Tibial nerve (tissue), 4 donors: ENCODE measurements around the gene RGS1. TPM values are rescaled to one million over a fixed set of nuclear protein-coding genes. Genes with fewer than 3 reads are reported as not detected.

Experiments used
- DNase-seq, 2 donors: peaks; one replicate each; pipeline ENCODE4 v3.0.0-alpha.2; 2019; ENCODE audit warnings: low spot score in 2 of 2
- H3K27ac ChIP-seq, 4 donors: fragments of 200-600 bp; sonication (generic) in 3 of 4; one replicate each; pipeline ENCODE4 v1.5.1; 2017 to 2019; ENCODE audit warnings: mild to moderate bottlenecking in 1 of 4
- H3K27me3 ChIP-seq, 2 donors: fragments of 200-600 bp; sonication (generic) in 1 of 2; one replicate each; pipeline versions ENCODE4 v1.5.1 to v1.6.0; 2017 to 2019
- H3K36me3 ChIP-seq, 3 donors: fragments of 200-600 bp; sonication (generic); one replicate each; pipeline ENCODE4 v1.5.1; 2018 to 2019
- H3K4me1 ChIP-seq, 4 donors: fragments of 200-600 bp; sonication (generic) in 3 of 4; one replicate each; pipeline ENCODE4 v1.5.1; 2017 to 2019
- H3K4me3 ChIP-seq, 4 donors: fragments of 200-600 bp; sonication (generic) in 3 of 4; one replicate each; pipeline ENCODE4 v1.5.1; 2017 to 2019; ENCODE audit warnings: mild to moderate bottlenecking in 1 of 4, moderate library complexity in 1 of 4
- H3K9me3 ChIP-seq, 4 donors: fragments of 200-600 bp; sonication (generic) in 3 of 4; one replicate each; pipeline ENCODE4 v1.5.1; 2017 to 2019
- CTCF ChIP-seq, 5 experiments: fragments of 200-600 bp in 3 of 5; fragments of 450-650 bp in 2 of 5; sonication (generic) in 3 of 5; IDR thresholded peaks; one replicate each; pipeline ENCODE4 v1.5.1; 2016 to 2019; ENCODE audit warnings: antibody characterized with exemption in 5 of 5, mild to moderate bottlenecking in 3 of 5, moderate library complexity in 2 of 5
- EP300 ChIP-seq, 2 donors: sonication (generic); formaldehyde crosslinking; IDR thresholded peaks; one replicate each; pipeline ENCODE4 v1.6.1; 2017; ENCODE audit warnings: antibody characterized with exemption in 2 of 2, mild to moderate bottlenecking in 1 of 2
- POLR2A ChIP-seq, 2 donors: fragments of 450-650 bp; IDR thresholded peaks; one replicate each; pipeline ENCODE4 v1.6.1; 2017; ENCODE audit warnings: antibody characterized with exemption in 2 of 2, mild to moderate bottlenecking in 2 of 2, moderate library complexity in 2 of 2
- WGBS, 2 donors: methylation state at CpG; one replicate each; pipeline ENCODE4 v1.1.5; 2018; 5-methylcytosine and 5-hydroxymethylcytosine counted together
- total RNA-seq, 4 donors: library from RNA; depleted of rRNA; stranded (reverse); fragments of >200 nt; gene quantifications; one replicate each; pipeline ENCODE4 v1.1.0, GENCODE V29; 2016

The RGS1 gene
- total RNA-seq, 4 donors from 2014 or later = 142 to 489 (median 195) TPM

DNA sequence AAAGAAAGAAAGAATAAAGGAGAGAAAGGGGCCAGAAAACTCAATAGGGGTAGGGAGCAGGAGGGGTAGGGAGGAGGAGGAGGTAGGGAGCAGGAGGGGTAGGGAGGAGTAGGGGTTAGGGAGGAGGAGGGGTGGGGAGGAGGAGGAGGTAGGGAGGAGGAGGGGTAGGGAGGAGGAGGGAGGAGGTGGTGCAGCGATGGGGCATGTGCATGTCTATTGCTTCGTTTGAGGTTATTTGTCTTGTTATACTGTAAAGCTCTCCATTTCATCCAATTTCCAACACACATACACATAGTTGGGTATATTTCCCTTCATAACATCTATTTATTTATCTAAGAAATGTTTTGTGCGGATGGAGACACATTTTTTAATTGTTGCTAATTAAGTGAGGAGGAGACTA is 19.7 kb downstream of the RGS1 start:
- WGBS, 2 donors = 74 to 78% methylated on average over 3 of the region's 3 CpGs

GRCh38 chr1:192598589-192598988 is 23.0 kb downstream of the RGS1 start:
- no peaks in the 10 kb centered on the region for H3K27me3 ChIP-seq
- H3K4me3 ChIP-seq = no peak overlapping the region
- H3K27ac ChIP-seq = no peak overlapping the region
- no peaks in the 10 kb centered on the region for H3K4me1 ChIP-seq
- TF ChIP-seq POLR2A (IDR thresholded peaks at IDR 0.05) = no peak
- TF ChIP-seq CTCF (IDR thresholded peaks at IDR 0.05) = no peak
- TF ChIP-seq EP300 (IDR thresholded peaks at IDR 0.05) = no peak
- no peaks in the 10 kb centered on the region for H3K36me3 ChIP-seq
- no peaks in the 10 kb centered on the region for H3K9me3 ChIP-seq
- no peak for DNase-seq
- 79 to 81% methylated on average over 3 of the region's 3 CpGs for WGBS, 2 donors

More for the DNA sequence above, 19.7 kb downstream of the RGS1 start:
- Histone ChIP-seq H3K4me3 (no peak overlapping the region), H3K9me3 (no peaks in the 10 kb centered on the region), H3K36me3 (no peaks in the 10 kb centered on the region), H3K4me1 (no peaks in the 10 kb centered on the region), H3K27me3 (no peaks in the 10 kb centered on the region), H3K27ac (no peak overlapping the region)
- DNase-seq = no peak
- TF ChIP-seq POLR2A (IDR thresholded peaks at IDR 0.05) = no peak
- no peak for TF ChIP-seq CTCF (IDR thresholded peaks at IDR 0.05)
- TF ChIP-seq EP300 (IDR thresholded peaks at IDR 0.05) = no peak

DNA sequence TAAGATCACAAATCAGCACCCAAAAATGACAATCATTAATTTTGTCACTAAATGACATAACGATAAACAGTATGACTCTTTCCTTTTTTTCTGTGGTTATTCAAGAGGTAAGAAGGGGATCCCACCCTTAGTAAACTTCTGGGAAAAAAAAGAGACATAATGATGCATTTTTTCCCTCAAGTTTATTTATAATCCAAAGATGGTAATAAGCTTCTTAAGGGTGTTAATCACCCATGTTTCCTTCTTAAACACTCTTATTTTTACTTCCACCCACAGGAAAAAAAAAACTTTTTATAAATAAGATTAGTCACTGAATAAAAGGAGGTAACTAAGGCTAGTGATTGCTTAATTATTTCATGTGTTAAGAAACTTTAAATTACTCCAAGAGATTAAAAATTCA is 24.7 kb downstream of the RGS1 start:
- TF ChIP-seq POLR2A (IDR thresholded peaks at IDR 0.05) (no peak), EP300 (IDR thresholded peaks at IDR 0.05) (no peak), CTCF (IDR thresholded peaks at IDR 0.05) (no peak)
- WGBS, 2 donors = 84 to 90% methylated on average over 1 of the region's 1 CpG

GRCh38 chr1:192601143-192601542 is 25.6 kb downstream of the RGS1 start:
- Histone ChIP-seq H3K36me3 (no peaks in the 10 kb centered on the region), H3K4me3 (no peak overlapping the region), H3K9me3 (no peaks in the 10 kb centered on the region), H3K4me1 (no peaks in the 10 kb centered on the region), H3K27ac (no peak overlapping the region), H3K27me3 (no peaks in the 10 kb centered on the region)
- TF ChIP-seq CTCF (IDR thresholded peaks at IDR 0.05) (no peak), POLR2A (IDR thresholded peaks at IDR 0.05) (no peak), EP300 (IDR thresholded peaks at IDR 0.05) (no peak)
- WGBS, 2 donors = 91 to 95% methylated on average over 1 of the region's 1 CpG
- no peak for DNase-seq

More for the DNA sequence above, 24.7 kb downstream of the RGS1 start:
- Histone ChIP-seq H3K27ac (no peak overlapping the region), H3K36me3 (no peaks in the 10 kb centered on the region), H3K4me3 (no peak overlapping the region), H3K9me3 (no peaks in the 10 kb centered on the region), H3K27me3 (no peaks in the 10 kb centered on the region), H3K4me1 (no peaks in the 10 kb centered on the region)
- DNase-seq = no peak

DNA sequence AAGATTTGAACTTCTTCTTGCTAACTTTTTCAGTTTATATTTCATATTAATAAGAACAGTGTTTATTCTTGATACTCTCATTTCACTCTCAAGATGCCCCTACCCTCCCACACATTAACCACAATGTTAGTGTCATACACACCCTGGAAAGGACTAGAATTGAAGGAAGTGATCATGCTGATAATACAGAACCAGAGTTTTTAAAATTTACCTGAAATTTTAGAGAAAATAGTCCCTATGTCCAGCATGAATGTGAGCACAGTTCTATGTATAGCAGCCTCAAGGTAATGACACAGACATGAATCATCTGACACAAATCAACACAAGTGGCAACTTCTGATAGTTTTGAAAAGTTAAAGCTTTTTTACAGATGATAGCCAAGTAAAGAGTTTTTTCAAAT is 26.0 kb downstream of the RGS1 start:
- Histone ChIP-seq H3K27ac (no peak overlapping the region), H3K4me3 (no peak overlapping the region), H3K27me3 (no peaks in the 10 kb centered on the region), H3K4me1 (no peaks in the 10 kb centered on the region), H3K9me3 (no peaks in the 10 kb centered on the region), H3K36me3 (no peaks in the 10 kb centered on the region)
- no peak for DNase-seq
- TF ChIP-seq CTCF (IDR thresholded peaks at IDR 0.05) (no peak), POLR2A (IDR thresholded peaks at IDR 0.05) (no peak), EP300 (IDR thresholded peaks at IDR 0.05) (no peak)
